AG20443 (cell line): ENCODE measurements around the gene TMEM163.
"Not testable (repeated sequence)": the region's sequence is repeated elsewhere in the genome, so short reads cannot be mapped to it uniquely, and the experiment has no call there.

Experiments
- DNase-seq: peaks from one replicate; pipeline ENCODE4 v3.0.0; 2012; ENCODE audit warnings: low spot score, mixed read lengths

Gene TMEM163

GRCh38 chr2:134527381-134527780 lies 191.4 kb downstream of the TMEM163 start:
- no peak for DNase-seq

DNA sequence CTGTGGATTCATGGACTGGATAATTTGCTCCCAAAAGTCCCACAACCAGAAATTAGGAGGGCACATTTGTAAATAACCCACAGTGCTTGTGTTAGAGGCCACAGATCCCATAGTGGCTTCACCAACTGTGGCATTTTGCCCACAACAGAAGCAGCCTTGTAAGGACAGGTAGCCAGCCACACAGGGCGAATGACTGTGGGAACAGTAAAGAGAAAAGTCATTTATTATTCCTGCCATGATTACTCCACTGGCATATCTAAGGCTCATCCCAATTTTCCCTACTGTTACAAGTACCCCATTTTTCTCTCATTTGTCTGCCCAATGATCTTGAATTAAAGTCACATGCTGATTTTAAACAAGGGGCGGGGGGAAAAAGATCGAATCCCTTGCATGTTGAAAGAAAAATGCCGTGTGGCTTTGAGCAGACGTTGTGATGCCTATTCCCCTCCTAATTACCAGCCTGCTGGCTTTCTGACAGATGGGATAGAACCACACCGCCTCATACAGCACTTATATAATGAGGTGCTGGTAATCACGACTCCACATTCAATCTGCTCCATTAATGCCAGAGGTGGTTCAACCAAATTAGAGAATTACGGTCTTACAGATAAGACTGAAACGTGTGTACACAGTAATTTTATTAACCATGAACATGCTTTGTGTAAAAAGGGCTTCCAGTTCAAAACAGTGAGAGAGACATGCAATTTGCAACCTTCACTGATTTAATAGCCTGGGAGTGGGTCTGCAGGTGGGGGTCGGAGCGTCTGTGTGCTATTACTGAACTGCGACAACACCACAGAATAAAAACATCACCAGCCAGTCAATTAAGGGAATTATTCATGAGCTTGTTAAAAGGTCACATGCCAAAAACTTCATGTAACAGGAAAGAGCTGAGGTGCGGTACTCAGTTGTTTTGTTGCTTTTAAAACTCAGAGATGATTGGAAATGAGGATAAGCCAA lies 196.0 kb downstream of the TMEM163 start:
- no peak for DNase-seq

- no peak for DNase-seq
These were observed 200.7 kb downstream of the TMEM163 start for GRCh38 chr2:134518101-134518500.

DNA sequence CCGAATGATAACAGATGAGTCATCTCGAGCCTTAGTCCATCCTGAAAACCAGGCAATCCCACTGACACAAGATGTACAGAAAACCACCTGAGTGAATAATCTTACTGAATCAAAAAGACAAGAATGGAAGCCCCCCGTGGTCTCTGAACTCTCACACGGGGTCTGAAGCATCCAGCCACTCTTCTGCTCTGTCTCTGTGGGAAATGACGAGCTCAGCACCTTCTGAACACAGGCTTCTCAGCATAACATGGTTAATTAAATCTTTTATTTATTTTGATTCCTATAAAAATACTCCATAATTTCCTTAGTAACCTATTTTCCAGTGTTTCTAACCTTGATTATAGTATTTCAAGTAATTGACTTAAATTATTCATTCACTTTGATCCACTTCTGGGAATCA lies 203.7 kb downstream of the TMEM163 start:
- DNase-seq = no peak

GRCh38 chr2:134513465-134513804 lies 205.4 kb downstream of the TMEM163 start:
- no peak for DNase-seq

DNA sequence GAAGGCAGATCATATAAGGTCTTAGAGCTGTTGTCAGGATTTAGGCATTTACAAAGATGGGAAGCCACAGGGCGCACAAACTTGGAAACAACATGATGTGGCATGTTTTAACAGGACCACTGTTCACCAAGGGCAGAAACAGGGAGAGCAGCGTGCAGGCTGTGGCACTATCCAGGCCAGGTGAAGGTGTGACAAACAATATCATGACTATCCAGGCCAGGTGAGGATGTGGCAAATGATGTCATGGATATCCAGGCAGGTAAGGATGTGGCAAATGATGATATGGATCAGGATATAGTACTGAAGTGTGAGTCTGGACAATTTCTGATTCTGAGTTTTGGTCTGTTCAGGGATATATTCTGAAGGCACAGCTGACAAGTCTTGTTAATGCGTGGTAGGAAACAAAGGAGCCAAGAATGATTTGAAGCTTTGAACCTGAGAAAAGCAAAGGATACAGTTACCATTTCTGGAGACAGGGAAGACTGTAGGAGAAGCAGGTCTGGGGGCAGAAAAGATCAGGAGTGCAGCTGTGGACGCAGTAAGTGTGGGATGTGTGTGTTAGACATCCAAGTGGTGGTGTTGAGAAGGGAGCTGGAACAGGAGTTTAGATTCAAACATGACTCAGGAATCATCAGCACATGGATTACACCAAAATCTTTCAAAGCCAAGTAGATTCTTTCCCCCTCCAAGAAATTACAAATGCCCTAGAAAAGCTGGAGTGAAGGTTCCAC lies 205.9 kb downstream of the TMEM163 start:
- DNase-seq = no peak

DNA sequence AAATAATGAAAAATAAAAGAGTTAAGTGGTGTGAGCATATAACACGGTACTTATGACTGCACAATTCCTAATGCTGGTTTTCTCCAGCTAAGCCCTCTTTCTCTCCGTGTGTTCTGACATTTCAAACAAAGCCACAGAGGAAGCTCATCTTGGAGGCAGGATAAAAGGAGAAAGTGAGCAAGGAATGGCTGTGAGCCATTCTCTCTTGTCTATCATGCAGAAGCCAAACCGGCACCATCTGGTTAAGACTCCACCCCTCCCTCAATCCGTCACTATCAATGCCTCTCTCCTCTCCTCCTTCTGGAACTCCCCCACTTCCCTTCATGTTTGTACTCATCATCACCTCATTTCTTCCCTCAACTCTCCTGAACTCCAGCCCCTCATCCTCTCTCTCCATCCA lies 210.4 kb downstream of the TMEM163 start:
- DNase-seq = no peak

- no peak for DNase-seq
These were observed 211.1 kb downstream of the TMEM163 start for GRCh38 chr2:134507697-134508096.

GRCh38 chr2:134507159-134507558 lies 211.6 kb downstream of the TMEM163 start:
- not testable (repeated sequence) for DNase-seq

GRCh38 chr2:134505446-134505845 lies 213.4 kb downstream of the TMEM163 start:
- DNase-seq = no peak

DNA sequence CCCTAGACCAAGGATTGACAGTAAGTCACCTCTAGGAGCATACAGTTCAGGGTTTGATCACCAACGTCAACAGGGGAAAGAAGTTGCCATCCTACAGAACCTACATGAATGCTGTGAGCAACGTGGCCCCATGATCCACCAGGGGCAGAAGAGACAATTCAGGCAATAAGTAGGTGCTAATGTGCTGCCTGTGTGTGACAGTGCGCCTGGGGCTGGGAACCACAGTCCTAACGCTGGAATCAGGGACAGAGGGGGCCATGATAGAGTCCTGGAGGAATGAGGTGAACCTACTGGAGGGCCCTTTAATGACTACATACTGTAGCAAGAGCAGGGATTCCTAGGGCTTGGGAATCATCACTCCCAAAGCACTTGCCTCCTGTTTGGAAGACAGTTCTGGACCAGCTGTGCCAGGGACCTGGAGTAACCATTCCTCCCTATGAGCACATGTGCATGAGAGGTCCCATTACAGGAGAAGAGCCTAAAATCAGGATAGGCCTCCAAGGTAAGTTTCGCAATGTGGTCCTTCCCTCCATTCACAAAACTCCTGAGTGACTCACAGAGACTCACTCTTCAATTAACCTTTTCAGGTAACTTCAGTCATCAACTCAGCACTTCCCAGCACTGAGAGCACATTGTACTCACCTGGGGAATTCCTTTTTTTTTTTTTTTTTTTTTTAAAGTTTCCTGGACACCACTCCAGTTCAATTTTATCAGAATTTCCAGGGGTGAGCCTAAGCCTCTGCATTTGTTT lies 214.0 kb downstream of the TMEM163 start:
- no peak for DNase-seq

- DNase-seq = no peak
These were observed 216.7 kb downstream of the TMEM163 start for GRCh38 chr2:134502104-134502503.

- no peak for DNase-seq
These were observed 217.2 kb downstream of the TMEM163 start for GRCh38 chr2:134501476-134502091.

DNA sequence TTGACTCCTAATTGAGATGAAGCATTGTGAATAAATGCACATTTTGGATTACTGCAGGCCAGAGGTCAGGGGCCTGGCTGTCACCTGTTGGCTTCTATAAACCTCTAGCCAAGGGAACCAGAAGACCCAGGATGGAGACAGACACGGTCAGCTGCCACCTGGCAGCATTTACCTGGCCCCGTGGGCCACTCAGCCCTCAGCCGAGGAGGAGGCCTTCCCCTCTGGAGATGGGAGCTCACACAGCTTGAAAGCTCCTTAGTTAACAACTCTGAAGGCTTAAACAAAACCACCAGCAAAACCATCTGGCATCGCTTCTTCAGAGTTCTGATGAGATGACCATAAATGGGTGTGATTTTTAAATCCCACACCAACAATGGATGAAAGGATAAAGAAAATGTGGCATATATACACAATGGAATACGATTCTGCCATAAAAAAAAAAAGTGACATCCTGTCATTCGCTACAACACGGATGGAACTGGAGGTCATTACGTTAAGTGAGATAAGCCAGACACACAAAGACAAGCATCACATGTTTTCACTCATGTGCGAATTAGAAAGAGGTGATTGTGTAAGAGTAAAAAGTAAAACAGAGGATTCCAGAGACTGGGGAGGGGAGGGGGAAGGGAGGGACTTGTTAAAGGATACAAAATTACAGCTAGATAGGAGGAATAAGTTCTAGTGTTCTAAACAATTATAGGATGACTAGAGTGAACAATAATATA lies 218.4 kb downstream of the TMEM163 start:
- no peak for DNase-seq

DNA sequence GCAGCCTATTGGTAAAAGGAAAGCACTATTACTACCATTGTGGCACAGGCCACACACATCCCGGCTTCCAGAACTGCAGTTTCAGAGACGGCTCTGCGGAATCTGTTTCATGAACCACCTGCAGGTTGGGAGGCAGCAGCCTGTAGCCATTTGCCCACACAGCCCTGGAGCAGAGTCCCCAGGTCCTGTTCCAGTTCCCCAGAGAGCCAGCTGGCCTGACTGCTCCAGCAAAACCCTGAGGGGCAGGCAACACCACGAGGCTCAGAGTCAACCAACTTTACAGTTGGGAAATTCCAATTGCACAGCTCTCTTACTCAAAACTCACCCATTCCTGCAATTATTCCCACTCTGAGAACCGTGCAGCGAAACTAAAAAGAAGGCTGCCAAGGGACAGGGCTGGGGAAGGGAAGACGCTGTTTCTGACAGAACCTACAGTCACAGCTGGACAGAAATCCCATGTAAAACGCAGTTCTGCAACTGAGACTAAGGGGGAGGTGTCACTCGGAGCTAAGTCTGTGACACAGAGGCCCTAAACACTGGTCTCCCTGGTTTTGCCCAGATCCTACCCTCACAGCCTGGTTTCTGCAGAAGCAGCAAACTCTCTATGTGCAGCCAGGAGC lies 219.4 kb downstream of the TMEM163 start:
- no peak for DNase-seq

DNA sequence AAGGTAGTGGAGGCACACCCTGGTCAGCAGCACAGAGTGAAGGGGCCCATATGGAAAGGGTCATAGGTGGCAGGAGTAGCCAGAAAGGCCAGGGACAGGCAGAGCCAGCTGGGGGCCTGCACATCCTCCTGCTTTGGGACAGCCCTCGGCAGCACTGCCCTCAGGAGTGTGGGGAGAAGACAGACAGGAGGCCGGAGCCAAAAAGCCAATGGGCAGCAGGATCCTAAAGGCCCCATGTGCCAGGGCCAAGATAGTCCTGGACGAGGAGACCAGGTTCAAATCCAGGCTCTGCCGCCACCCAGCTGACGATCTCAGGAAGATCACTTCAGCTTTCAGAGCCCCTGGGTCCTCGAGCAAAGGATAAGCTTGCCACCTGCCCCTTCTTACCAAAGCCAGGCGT lies 220.1 kb downstream of the TMEM163 start:
- no peak for DNase-seq

- no peak for DNase-seq
These were observed 225.0 kb downstream of the TMEM163 start for GRCh38 chr2:134493797-134494196.

- DNase-seq = no peak
These were observed 226.9 kb downstream of the TMEM163 start for GRCh38 chr2:134491771-134492441.

DNA sequence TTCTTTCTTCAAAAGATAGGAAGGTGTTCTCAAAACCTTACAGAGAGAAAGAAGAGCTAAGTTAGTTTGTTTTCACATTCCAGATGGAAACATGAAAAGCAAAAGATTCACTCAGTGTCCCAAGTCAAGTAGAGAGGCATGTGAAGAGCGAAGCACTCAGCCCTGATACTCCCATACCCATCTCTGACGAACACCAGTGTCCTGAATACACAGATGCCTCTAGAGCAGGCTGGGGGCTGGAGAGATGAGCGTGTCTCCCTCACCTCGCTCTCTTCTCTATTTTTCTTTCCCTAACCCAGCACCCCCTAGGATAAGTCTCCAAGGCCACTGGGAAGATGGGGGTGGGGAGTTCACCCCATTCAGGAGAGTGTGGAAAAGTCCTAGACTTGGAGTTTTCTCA lies 227.8 kb downstream of the TMEM163 start:
- DNase-seq = no peak

DNA sequence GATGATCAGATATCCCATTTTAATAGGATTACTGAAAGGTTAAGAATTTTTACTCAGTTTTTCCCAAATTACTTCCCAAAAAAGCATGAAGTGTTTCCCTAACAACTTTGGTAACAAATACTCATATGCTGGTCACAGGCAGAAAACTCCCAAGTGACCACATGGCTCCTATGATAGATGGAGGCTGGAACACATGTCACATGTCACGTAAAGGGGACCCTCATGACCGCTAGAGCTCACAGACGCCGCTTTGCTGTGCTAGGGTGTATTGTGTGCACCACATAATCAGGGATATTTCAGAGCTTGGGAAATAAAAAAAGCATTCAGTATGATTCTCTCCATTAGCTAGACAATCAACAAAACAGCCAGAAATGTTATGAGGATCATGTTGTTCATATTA lies 228.2 kb downstream of the TMEM163 start:
- no peak for DNase-seq
